Measurements from ENCODE around the gene CCS. TPM values are rescaled to one million over a fixed set of nuclear protein-coding genes. Genes with fewer than 3 reads are reported as not detected.
"Not testable (repeated sequence)": the region's sequence is repeated elsewhere in the genome, so short reads cannot be mapped to it uniquely, and the experiment has no call there.

Gene CCS
- polyA plus RNA-seq, 3 donors = 57.6 to 74.5 (median 69.1) TPM

- no peak for DNase-seq
These were observed 35.2 kb upstream of the CCS start for GRCh38 chr11:66557733-66558326.

DNA sequence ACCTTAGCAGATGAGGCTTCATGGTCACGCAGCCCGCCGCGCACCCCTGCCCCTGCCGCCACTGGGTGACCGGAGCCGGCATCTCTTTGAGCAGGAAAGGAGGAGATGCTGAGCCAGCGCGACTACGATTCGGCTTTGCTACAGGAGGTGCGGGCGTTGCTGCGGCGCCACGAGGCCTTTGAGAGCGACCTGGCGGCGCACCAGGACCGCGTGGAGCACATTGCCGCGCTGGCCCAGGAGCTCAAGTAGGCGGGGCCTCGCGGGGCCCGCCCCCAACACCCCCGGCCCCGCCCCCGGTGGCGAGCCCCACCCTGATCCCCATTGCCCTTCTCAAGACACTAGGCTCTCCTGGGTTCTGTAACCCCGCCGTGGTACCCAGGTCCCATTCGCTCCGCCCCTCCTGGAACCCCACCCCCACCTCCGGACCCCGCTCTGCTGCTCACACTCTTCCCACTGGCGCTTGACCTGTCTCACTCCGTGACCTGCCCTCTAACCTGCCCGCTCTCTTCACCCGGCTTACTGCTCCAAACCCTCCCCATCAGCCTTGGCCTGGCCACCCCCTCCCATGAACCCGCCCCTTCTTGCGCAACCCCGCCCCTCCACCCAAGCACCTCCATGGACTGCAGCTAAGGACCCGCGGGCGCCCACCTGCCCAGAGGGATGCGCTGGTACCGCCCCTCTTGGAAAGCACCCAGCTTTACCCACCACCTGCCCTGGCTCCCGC lies 33.7 kb upstream of the CCS start:
- no peak for DNase-seq

- no peak for DNase-seq
These were observed 32.9 kb upstream of the CCS start for GRCh38 chr11:66559866-66560676.

DNA sequence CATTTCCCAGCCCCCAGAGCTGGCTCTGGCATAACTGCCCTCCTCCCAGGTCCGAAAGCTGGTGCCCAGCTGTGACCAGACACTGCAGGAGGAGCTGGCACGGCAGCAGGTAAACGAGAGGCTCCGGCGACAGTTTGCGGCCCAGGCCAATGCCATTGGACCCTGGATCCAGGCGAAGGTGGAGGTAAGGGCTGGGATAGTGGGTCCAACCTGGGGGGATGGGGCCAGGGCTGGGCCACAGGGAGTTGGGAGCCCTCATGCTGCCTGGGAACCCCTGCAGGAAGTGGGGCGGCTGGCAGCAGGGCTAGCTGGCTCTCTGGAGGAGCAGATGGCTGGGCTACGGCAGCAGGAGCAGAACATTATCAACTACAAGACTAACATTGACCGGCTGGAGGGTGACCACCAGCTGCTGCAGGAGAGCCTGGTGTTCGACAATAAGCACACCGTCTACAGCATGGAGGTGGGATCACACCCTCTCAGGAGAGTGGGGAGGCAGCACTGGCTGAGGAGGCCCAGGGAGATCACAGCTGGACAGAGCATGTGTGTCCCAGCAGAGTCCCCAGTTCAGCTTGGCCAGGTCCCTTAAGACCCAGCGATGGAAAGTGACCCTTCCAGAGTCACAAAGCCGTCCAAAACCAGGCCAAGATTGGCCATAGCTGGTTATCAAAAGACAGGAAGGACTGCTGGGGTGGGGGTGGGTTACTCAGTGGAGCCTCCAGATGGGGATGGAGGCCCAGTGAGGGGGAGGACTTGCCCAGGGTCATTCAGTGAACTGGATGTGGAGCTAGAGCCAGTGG lies 31.6 kb upstream of the CCS start:
- no peak for DNase-seq

GRCh38 chr11:66561975-66562248 lies 31.1 kb upstream of the CCS start:
- no peak for DNase-seq

DNA sequence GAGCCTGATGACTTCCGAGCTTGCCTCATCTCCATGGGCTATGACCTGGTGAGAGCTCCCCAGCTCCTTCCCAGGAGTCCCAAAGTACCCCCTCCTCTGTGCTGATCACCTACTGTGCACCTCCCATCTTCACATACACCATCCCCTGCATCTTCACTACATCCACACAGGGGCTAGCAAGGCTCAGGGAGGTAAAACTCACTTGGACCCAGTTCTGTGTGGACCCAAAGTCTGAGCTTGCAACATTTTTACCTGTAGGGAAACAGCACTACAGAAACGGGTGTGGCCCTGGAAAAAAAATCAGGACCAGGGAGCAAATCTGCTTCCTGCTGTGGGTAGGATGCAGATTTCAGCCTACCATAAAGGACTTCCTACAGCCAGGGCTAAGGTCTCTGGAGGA lies 30.7 kb upstream of the CCS start:
- DNase-seq = no peak

DNA sequence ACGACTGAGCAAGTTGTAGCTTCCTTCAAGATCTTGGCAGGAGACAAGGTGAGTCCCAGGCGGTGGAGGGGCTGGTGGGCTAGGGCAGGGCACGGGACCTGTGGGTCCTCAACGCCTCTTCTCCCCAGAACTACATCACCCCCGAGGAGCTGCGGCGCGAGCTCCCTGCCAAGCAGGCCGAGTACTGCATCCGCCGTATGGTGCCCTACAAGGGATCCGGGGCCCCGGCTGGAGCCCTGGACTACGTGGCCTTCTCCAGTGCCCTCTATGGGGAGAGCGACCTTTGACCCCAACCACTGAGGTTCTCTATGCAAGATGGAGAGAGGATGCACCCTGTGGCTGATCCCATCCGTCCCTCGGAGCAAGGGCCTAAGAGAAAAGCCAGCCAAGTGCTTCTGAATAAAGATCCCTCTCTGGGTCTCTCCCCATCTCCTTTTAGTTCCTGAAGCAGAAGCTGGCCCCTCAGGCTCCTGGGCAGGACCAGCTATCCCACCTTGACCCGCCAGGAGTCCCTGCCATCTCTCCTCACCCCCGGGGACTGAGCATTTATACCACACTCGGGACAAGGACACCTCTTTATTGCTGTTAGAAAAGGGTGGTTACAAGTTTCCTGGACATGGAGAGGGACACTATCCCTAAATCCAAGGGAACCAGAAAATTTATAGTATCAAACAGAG lies 29.9 kb upstream of the CCS start:
- no peak for DNase-seq

DNA sequence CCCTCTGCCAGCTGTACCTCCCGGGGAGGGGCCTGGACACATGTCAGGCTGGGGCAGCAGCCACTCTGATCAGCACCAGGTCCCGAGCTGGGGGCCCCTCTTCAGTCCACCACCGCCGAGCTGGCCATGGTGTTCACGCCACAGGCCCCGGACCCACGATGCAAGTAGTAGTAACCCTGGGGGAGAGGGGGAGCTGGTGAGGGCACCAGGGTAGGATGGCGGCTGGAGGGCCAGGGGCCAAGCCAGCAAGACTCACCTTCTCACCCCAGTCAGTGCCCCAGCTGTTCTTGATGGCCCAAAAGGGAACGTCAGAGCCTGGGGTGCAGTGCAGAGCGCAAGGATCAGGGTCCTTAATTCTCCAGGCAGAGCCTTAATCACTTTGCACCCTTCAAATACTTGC lies 29.2 kb upstream of the CCS start:
- DNase-seq = no peak

GRCh38 chr11:66564538-66564937 lies 28.4 kb upstream of the CCS start:
- DNase-seq = no peak

DNA sequence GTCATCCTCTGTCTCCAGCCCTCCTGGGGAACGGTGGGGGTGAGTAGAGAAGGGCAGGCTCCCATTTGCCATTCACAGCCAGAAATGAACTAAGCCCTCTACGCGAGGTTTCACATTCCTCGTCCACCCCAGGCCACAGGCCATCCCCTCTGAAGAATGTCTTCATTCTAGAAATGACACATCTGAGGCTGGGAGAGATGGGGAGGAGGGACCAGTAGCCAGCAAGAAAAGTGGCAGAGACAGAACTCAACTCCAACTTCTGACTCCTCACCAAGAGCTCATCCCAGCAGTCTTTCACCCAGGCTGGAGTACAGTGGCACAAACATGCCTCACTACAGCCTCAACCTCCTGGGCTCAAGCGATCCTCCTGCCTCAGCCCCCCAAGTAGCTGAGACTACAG lies 28.0 kb upstream of the CCS start:
- no peak for DNase-seq

DNA sequence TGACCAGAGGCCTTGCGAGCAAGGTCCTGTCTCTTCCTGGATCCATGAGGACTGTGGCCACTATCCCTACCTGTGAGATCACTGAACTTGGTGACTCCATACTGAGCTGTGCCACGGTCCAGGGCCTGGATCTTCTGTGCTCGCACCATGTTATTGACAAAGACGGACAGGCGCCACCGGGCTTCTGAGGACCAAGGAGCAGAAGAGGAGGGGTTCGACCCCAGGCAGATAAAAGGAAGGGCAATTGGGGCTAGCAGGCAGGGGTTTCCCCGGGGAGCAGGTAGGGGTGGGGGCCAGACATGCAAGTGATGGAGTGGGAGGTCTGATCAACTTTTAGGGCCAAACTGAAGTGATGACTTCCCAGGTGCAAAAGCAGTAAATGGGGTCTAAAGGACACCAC lies 26.8 kb upstream of the CCS start:
- no peak for DNase-seq

GRCh38 chr11:66567787-66568123 lies 25.2 kb upstream of the CCS start:
- DNase-seq = no peak

GRCh38 chr11:66568124-66568916 lies 24.7 kb upstream of the CCS start, which contains the start of gene CTSF:
Gene CTSF (minus strand): TSS chr11:66568606. CDS start chr11:66568486, 120 bp downstream.
- DNase-seq = peak; percentile 76

- no peak for DNase-seq
These were observed 23.9 kb upstream of the CCS start for GRCh38 chr11:66569076-66569475.

- DNase-seq = no peak
These were observed 22.7 kb upstream of the CCS start for GRCh38 chr11:66570079-66570849.

DNA sequence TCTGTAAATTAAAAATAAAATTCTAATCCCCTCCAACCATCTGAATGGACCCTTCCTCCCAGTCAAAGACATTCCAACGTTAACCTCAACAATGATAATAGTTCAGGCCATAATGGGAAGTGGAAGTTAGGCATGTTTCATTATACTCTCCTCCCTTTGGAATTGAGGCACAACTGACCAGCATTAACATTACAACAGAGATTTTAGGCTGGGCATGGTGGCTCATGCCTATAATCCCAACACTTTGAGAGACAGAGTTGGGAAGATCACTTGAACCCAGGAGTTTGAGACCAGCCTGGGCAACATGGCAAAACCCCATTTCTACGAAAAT lies 22.2 kb upstream of the CCS start:
- no peak for DNase-seq

DNA sequence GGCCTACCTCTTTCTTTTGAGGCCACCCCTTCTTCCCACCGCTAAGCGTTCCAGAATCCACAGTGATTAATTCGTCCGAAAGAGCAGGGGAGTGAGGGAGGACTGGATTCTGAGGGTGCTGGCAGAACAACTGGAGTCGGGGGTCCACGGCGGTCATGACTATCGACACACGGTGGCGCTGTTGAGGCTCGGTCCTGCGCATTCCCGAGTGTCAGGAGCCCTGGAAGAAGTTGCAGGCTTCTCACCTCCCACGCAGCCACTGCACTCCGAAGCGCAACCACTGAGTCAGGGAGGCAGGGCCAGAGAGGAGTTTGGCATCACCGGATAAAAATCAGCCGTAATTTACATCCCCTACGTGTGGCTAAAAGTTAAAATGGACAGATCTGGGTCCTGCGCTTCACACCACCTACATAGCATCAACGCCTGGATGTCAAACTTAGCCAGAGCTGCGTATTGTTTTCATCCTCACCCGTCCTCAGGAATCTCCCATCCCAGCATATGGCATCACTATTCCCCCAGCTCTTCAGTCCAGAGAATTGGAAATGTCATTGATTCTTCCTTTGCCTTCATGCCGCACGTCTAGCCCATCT lies 13.9 kb upstream of the CCS start:
- peak; percentile 67 for DNase-seq

DNA sequence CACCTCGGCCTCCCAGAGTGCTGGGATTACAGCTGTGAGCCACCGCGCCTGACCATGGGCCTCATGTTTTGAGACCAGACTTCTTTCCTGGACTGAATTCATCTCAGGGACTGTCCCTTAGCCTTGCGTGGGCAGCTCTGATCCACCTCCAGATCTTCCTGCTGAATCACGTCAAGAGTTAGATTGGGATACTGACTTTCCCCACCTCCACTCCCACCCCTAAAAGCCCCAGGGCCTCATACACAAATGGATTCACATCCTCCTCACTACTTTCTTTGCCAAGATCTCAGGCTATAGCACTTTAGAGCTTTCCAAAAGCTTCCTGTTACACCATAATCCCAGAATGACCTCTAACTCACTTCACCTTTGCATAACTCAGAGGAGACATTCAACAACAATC lies 12.2 kb upstream of the CCS start:
- DNase-seq = no peak

DNA sequence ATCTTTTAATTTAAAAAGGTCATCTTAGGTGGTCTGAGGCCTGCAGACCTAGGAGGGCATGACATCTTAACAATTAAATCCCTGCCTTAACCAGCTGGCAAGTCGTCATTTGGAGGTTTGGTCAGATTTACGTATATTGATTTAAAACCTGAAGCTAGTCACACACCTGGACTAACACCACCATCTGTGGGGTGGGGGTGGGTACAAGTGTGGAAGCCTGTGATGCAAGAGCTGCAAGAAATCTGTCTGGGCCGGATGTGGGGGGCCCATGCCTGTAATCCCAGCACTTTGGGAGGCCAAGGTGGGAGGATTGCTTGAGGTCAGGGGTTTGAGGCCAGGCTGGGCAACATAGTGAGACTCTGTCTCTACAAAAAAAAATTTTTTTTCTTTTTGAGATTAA lies 11.7 kb upstream of the CCS start:
- no peak for DNase-seq

DNA sequence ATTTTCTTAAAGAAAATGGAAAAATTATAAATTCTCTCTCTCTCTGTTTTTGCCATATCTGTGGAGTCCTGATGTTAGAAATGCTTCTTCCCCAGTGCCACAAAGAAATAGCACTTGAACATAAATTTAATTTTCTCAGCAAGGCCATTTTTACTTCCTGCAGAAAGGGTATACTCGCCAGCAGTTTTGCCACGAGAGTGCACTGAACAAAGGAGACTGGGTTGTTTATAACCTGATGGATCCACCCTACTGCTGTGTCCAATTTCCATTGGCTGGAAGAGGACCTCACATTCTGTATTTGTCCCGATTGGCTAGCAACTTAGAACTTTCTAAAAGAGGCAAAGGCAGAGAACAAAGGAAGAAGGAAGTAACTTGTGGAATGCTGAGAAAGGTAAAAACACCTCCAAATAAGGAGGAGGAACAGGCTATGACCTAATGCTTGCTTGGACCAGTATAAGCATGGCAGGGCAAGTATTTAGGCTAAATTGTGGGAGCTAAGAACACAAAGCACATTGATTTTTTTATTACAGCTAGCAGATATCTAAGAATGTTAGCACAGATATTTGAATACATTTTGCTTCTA lies 10.3 kb upstream of the CCS start:
- not testable (repeated sequence) for DNase-seq

Data from renal pelvis (tissue), 4 donors.